Measurements from ENCODE around the gene NISCH. TPM values are rescaled to one million over a fixed set of nuclear protein-coding genes. Genes with fewer than 3 reads are reported as not detected.

The NISCH gene
- total RNA-seq, 1 experiment from 2014 or later, result 63.4 TPM

DNA sequence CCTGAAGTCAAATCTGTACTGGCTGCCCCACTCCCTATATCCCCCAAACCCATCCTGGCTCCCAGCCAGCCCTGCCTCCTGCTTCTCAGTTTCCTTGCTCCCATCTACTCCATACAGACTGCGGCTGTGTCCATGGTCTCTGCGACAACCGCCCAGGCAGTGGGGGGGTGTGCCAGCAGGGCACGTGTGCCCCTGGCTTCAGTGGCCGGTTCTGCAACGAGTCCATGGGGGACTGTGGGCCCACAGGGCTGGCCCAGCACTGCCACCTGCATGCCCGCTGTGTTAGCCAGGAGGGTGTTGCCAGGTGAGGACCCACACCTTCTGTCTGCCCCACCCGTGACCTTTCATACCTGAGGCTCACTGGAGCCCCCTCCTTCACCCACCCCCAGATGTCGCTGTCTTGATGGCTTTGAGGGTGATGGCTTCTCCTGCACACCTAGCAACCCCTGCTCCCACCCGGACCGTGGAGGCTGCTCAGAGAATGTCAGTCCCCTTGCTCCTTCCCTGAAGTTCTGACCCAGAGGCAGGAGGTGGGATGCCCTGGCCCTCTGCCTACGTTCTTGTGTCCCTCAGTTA, 54.4 kb downstream of the NISCH start:
- ATAC-seq (no peak), DNase-seq (ENCODE audit: low read depth, low spot score) (no peak)
- no peak overlapping the region for H3K4me3 ChIP-seq (ENCODE audit: low read depth in 2 of 2, low read length in 2 of 2)
- no TSS peak for BruUV-seq (replicated peaks)
- no peaks in the 10 kb centered on the region for H3K4me1 ChIP-seq (ENCODE audit: control insufficient read depth, insufficient read depth, low read length)
- in situ Hi-C loops (cut with HindIII; ENCODE audit: low pct_unique_long_range_greater_than_20kb, low sequenced_read_pairs), result no loop called here
- H3K9me3 ChIP-seq (ENCODE audit: control insufficient read depth, insufficient read depth, low read depth, low read length), result no peaks in the 10 kb centered on the region
- H3K36me3 ChIP-seq (ENCODE audit: control insufficient read depth, insufficient read depth, low read length), result no peaks in the 10 kb centered on the region
- H3K27ac ChIP-seq (ENCODE audit: low read length), result no peak overlapping the region
- ChIA-PET POLR2A (no interaction called here), CTCF (no interaction called here)
- H3K27me3 ChIP-seq (ENCODE audit: control insufficient read depth, insufficient read depth, low read length), result no peaks in the 10 kb centered on the region
- intact Hi-C loops (cut with micrococcal nuclease; ENCODE audit: unreplicated experiment), result no loop called here
- TF ChIP-seq CTCF (IDR thresholded peaks at IDR 0.05) (no peak), TCF7L2 (IDR thresholded peaks at IDR 0.05; ENCODE audit: low read depth, low read length) (no peak), SIN3A (IDR thresholded peaks at IDR 0.05; ENCODE audit: borderline replicate concordance, insufficient read depth, low read depth, low read length) (no peak), POLR2AphosphoS5 (IDR thresholded peaks at IDR 0.05; ENCODE audit: low read depth, low read length) (no peak), REST (IDR thresholded peaks at IDR 0.05; ENCODE audit: insufficient read depth in 1 of 2, low read depth in 2 of 2, low read length in 1 of 2) (no peak)

DNA sequence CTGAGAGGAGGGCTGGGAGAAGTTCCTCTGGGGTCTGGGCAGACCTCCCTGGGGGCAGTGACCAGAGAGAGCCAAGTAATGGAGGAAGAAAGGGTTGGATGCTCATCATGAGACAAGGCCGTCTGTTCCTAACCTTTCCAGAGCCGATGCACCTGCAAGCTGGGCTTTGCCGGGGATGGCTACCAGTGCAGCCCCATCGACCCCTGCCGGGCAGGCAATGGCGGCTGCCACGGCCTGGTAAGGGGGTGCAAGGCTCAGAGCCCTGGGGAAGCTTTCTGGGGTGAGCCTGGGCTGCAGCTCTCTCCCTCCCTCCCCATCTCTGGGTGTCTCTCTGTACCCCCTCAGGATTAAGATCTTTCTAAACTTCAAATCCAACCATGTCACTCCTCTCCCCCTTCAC, 56.1 kb downstream of the NISCH start:
- ChIA-PET POLR2A (interaction anchor here (0.7 kb wide), 1 partner anchor 15 kb away, joined by 6 read pairs; no protein-coding TSS in a partner anchor), CTCF (no interaction called here)
- Histone ChIP-seq H3K9me3 (ENCODE audit: control insufficient read depth, insufficient read depth, low read depth, low read length) (no peaks in the 10 kb centered on the region), H3K4me3 (ENCODE audit: low read depth in 2 of 2, low read length in 2 of 2) (no peak overlapping the region), H3K36me3 (ENCODE audit: control insufficient read depth, insufficient read depth, low read length) (no peaks in the 10 kb centered on the region), H3K4me1 (ENCODE audit: control insufficient read depth, insufficient read depth, low read length) (no peaks in the 10 kb centered on the region), H3K27me3 (ENCODE audit: control insufficient read depth, insufficient read depth, low read length) (no peaks in the 10 kb centered on the region), H3K27ac (ENCODE audit: low read length) (no peak overlapping the region)
- no peak for TF ChIP-seq TCF7L2 (IDR thresholded peaks at IDR 0.05; ENCODE audit: low read depth, low read length)
- TF ChIP-seq REST (IDR thresholded peaks at IDR 0.05; ENCODE audit: insufficient read depth in 1 of 2, low read depth in 2 of 2, low read length in 1 of 2), result no peak
- no peak for TF ChIP-seq SIN3A (IDR thresholded peaks at IDR 0.05; ENCODE audit: borderline replicate concordance, insufficient read depth, low read depth, low read length)
- TF ChIP-seq POLR2AphosphoS5 (IDR thresholded peaks at IDR 0.05; ENCODE audit: low read depth, low read length), result no peak
- no peak for TF ChIP-seq CTCF (IDR thresholded peaks at IDR 0.05)
- no TSS peak for BruUV-seq (replicated peaks)
- intact Hi-C loops (cut with micrococcal nuclease; ENCODE audit: unreplicated experiment), result no loop called here
- ATAC-seq, result no peak
- in situ Hi-C loops (cut with HindIII; ENCODE audit: low pct_unique_long_range_greater_than_20kb, low sequenced_read_pairs), result no loop called here
- no peak for DNase-seq (ENCODE audit: low read depth, low spot score)

Measured in Panc1 (cell line).